Body of pancreas (tissue), 4 donors: ENCODE results near the gene RHEX. TPM values are rescaled to one million over a fixed set of nuclear protein-coding genes. Genes with fewer than 3 reads are reported as not detected.

Experiments used
- ATAC-seq: fragments of 150-250 bp; one replicate; pipeline ENCODE4 v1.9.1; 2016
- DNase-seq, 4 donors: peaks; one replicate each; pipeline ENCODE4 v3.0.0-alpha.2; 2019
- H3K27ac ChIP-seq, 4 donors: fragments of 200-600 bp; sonication (generic); 1 replicate in 3 of 4; 2 replicates in 1 of 4; pipeline versions ENCODE4 v1.5.1 to v1.6.1; 2016 to 2019; ENCODE audit warnings: mild to moderate bottlenecking in 1 of 4, mixed read lengths in 1 of 4, moderate library complexity in 1 of 4
- H3K27me3 ChIP-seq, 2 donors: fragments of 200-600 bp; sonication (generic); one replicate each; pipeline ENCODE4 v1.6.0; 2016; ENCODE audit warnings: mild to moderate bottlenecking in 1 of 2
- H3K36me3 ChIP-seq, 2 donors: fragments of 200-600 bp; sonication (generic); replicated peaks in 1 of 2; 2 replicates each; pipeline ENCODE4 v1.5.1; 2016; ENCODE audit warnings: low read depth in 2 of 2; ENCODE audit not compliant: insufficient read depth in 1 of 2
- H3K4me1 ChIP-seq: fragments of 200-600 bp; sonication (generic); one replicate; pipeline ENCODE4 v1.6.0; 2016
- H3K4me3 ChIP-seq, 2 donors: fragments of 200-600 bp; sonication (generic); 1 replicate in 1 of 2; 2 replicates in 1 of 2; pipeline ENCODE4 v1.5.1; 2016 to 2019
- H3K9me3 ChIP-seq, 3 donors: fragments of 200-600 bp; sonication (generic); 1 replicate in 2 of 3; 2 replicates in 1 of 3; pipeline ENCODE4 v1.5.1; 2016
- CTCF ChIP-seq, 7 experiments: fragments of 450-650 bp in 4 of 7; fragments of 200-600 bp in 3 of 7; sonication (generic) in 3 of 7; IDR thresholded peaks; one replicate each; pipeline ENCODE4 v1.5.1; 2016 to 2019; ENCODE audit warnings: antibody characterized with exemption in 7 of 7
- POLR2A ChIP-seq, 3 donors: fragments of 450-650 bp; IDR thresholded peaks; one replicate each; pipeline ENCODE4 v1.6.1; 2016; ENCODE audit warnings: antibody characterized with exemption in 3 of 3, mild to moderate bottlenecking in 2 of 3
- WGBS, 2 donors: methylation state at CpG; one replicate each; pipeline ENCODE4 v1.1.5; 2017; 5-methylcytosine and 5-hydroxymethylcytosine counted together
- intact Hi-C: fragments of 100-400 bp; cut with DNase I; formaldehyde crosslinking; loops from one replicate; pipeline ENCODE4 v1.15.1; 2023
- total RNA-seq, 2 donors: library from RNA; depleted of rRNA; stranded (reverse); fragments of >200 nt; gene quantifications; one replicate each; pipeline ENCODE4 v1.1.0, GENCODE V29; 2016

The RHEX gene
- total RNA-seq, 2 donors from 2014 or later, result 0.52 TPM; not detected in 1

- DNase-seq (no peak), ATAC-seq (peak; percentile 54)
- intact Hi-C loops, result no loop called here
- H3K4me3 ChIP-seq, result no peak overlapping the region
- H3K4me1 ChIP-seq, result no peaks in the 10 kb centered on the region
- no peaks in the 10 kb centered on the region for H3K27me3 ChIP-seq
- 74 to 85% methylated on average over 6 to 9 of the region's 9 CpGs for WGBS, 2 donors
- H3K9me3 ChIP-seq, result no peaks in the 10 kb centered on the region
- no peaks in the 10 kb centered on the region for H3K36me3 ChIP-seq
- TF ChIP-seq POLR2A (IDR thresholded peaks at IDR 0.05) (no peak), CTCF (IDR thresholded peaks at IDR 0.05) (no peak)
- peak overlapping the region in 1 of 4 donors; percentile 35 for H3K27ac ChIP-seq
Measured at GRCh38 chr1:206021008-206021625, 31.9 kb upstream of the RHEX start.

- ATAC-seq (peak; percentile 61), DNase-seq (no peak)
- no peak for TF ChIP-seq POLR2A (IDR thresholded peaks at IDR 0.05)
- TF ChIP-seq CTCF (IDR thresholded peaks at IDR 0.05), result no peak
- intact Hi-C loops, result no loop called here
- no peak overlapping the region for H3K4me3 ChIP-seq
- no peaks in the 10 kb centered on the region for H3K36me3 ChIP-seq
- H3K9me3 ChIP-seq, result no peaks in the 10 kb centered on the region
- WGBS, 2 donors, result 74 to 77% methylated on average over 4 of the region's 4 CpGs
- H3K27ac ChIP-seq, result peak overlapping the region in 1 of 4 donors; percentile 35
- no peaks in the 10 kb centered on the region for H3K27me3 ChIP-seq
- no peaks in the 10 kb centered on the region for H3K4me1 ChIP-seq
Measured at GRCh38 chr1:206021626-206022365, 31.2 kb upstream of the RHEX start.

GRCh38 chr1:206022766-206023165 is 30.2 kb upstream of the RHEX start:
- Histone ChIP-seq H3K27me3 (no peaks in the 10 kb centered on the region), H3K27ac (no peak overlapping the region), H3K9me3 (no peaks in the 10 kb centered on the region), H3K36me3 (no peaks in the 10 kb centered on the region), H3K4me1 (no peaks in the 10 kb centered on the region), H3K4me3 (no peak overlapping the region)
- intact Hi-C loops, result no loop called here
- TF ChIP-seq CTCF (IDR thresholded peaks at IDR 0.05) (no peak), POLR2A (IDR thresholded peaks at IDR 0.05) (no peak)
- WGBS, 2 donors, result 78 to 87% methylated on average over 4 to 7 of the region's 7 CpGs
- peak in 1 of 4 donors; percentile 16 for DNase-seq
- no peak for ATAC-seq

GRCh38 chr1:206023695-206024094 is 29.3 kb upstream of the RHEX start, which contains the start of gene CTSE:
Gene CTSE, minus strand, starts transcription at chr1:206023895. Its CDS starts 104 bp downstream, at chr1:206023791.
- Histone ChIP-seq H3K27me3 (no peaks in the 10 kb centered on the region), H3K4me1 (no peaks in the 10 kb centered on the region), H3K27ac (no peak within 1 kb of the TSS), H3K9me3 (no peaks in the 10 kb centered on the region), H3K4me3 (no peak within 1 kb of the TSS), H3K36me3 (no peaks in the 10 kb centered on the region)
- peak in 1 of 3 donors; percentile 9 for TF ChIP-seq POLR2A (IDR thresholded peaks at IDR 0.05)
- TF ChIP-seq CTCF (IDR thresholded peaks at IDR 0.05), result no peak
- peak in 1 of 4 donors; percentile 21 for DNase-seq
- intact Hi-C loops, result no loop called here
- 46 to 53% methylated on average over 10 to 11 of the region's 11 CpGs for WGBS, 2 donors
- ATAC-seq, result peak; percentile 57
